ENCODE results near the gene CASK.

DNA sequence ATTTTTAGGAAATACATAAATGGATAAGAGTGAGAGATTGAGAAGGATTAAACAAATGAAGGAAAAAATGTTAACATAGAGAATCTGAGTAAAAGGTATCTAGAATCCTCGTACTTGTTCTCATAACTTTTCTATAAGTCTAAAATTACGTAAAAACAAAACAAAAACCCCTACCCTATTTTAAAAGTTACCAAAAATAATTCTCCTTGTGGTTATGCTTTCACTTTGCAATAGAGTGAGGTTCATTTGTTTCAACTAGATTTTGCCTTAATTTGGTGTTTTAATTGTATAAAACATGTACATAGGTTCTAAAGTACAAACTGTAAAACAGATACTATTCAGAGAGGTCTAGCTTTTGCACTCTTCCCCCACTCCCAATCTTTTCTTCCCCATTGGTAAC lies 238.4 kb downstream of the CASK start:
- TF ChIP-seq CTCF (IDR thresholded peaks at IDR 0.05; ENCODE audit: insufficient read depth, low read length) (no peak), POLR2AphosphoS5 (IDR thresholded peaks at IDR 0.05; ENCODE audit: low read depth) (no peak)
- TF ChIP-seq, protein P1, sequence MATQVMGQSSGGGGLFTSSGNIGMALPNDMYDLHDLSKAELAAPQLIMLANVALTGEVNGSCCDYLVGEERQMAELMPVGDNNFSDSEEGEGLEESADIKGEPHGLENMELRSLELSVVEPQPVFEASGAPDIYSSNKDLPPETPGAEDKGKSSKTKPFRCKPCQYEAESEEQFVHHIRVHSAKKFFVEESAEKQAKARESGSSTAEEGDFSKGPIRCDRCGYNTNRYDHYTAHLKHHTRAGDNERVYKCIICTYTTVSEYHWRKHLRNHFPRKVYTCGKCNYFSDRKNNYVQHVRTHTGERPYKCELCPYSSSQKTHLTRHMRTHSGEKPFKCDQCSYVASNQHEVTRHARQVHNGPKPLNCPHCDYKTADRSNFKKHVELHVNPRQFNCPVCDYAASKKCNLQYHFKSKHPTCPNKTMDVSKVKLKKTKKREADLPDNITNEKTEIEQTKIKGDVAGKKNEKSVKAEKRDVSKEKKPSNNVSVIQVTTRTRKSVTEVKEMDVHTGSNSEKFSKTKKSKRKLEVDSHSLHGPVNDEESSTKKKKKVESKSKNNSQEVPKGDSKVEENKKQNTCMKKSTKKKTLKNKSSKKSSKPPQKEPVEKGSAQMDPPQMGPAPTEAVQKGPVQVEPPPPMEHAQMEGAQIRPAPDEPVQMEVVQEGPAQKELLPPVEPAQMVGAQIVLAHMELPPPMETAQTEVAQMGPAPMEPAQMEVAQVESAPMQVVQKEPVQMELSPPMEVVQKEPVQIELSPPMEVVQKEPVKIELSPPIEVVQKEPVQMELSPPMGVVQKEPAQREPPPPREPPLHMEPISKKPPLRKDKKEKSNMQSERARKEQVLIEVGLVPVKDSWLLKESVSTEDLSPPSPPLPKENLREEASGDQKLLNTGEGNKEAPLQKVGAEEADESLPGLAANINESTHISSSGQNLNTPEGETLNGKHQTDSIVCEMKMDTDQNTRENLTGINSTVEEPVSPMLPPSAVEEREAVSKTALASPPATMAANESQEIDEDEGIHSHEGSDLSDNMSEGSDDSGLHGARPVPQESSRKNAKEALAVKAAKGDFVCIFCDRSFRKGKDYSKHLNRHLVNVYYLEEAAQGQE (IDR thresholded peaks at IDR 0.05; ENCODE audit: insufficient replicate concordance, low read depth), result no peak
